Measurements from ENCODE around the gene SRSF10.
"Not testable (repeated sequence)": the region's sequence is repeated elsewhere in the genome, so short reads cannot be mapped to it uniquely, and the experiment has no call there.

The SRSF10 gene

GRCh38 chr1:24008574-24009184 is 28.6 kb upstream of the SRSF10 start:
- H3K27ac ChIP-seq (replicated peaks); DNase-seq (ENCODE audit: low read depth in 1 of 2, low spot score in 1 of 2); H3K27me3 ChIP-seq (ENCODE audit: insufficient read depth, poor library complexity, severe bottlenecking); H3K4me3 ChIP-seq (replicated peaks; ENCODE audit: insufficient read depth, low read length): not testable (repeated sequence)

GRCh38 chr1:24007079-24007478 is 27.0 kb upstream of the SRSF10 start:
- H3K4me3 ChIP-seq (replicated peaks; ENCODE audit: insufficient read depth, low read length), result no peak overlapping the region
- no peak overlapping the region for H3K27ac ChIP-seq (replicated peaks)
- H3K27me3 ChIP-seq (ENCODE audit: insufficient read depth, poor library complexity, severe bottlenecking), result no peaks in the 10 kb centered on the region
- no peak for DNase-seq (ENCODE audit: low read depth in 1 of 2, low spot score in 1 of 2)
- TF ChIP-seq REST (IDR thresholded peaks at IDR 0.05; ENCODE audit: insufficient replicate concordance, low read depth), result no peak
- no peak for TF ChIP-seq POLR2AphosphoS5 (IDR thresholded peaks at IDR 0.05; ENCODE audit: low read depth)
- TF ChIP-seq GABPA (IDR thresholded peaks at IDR 0.05; ENCODE audit: low read depth), result no peak
- TF ChIP-seq CTCF (IDR thresholded peaks at IDR 0.05; ENCODE audit: insufficient read depth, low read length), result no peak
- no peak for TF ChIP-seq SPI1 (IDR thresholded peaks at IDR 0.05; ENCODE audit: borderline replicate concordance, low read depth)

GRCh38 chr1:24005163-24005562 is 25.0 kb upstream of the SRSF10 start:
- no peak overlapping the region for H3K27ac ChIP-seq (replicated peaks)
- DNase-seq (ENCODE audit: low read depth in 1 of 2, low spot score in 1 of 2), result no peak
- no peak for TF ChIP-seq CTCF (IDR thresholded peaks at IDR 0.05; ENCODE audit: insufficient read depth, low read length)
- no peak for TF ChIP-seq REST (IDR thresholded peaks at IDR 0.05; ENCODE audit: insufficient replicate concordance, low read depth)
- TF ChIP-seq POLR2AphosphoS5 (IDR thresholded peaks at IDR 0.05; ENCODE audit: low read depth), result no peak
- TF ChIP-seq GABPA (IDR thresholded peaks at IDR 0.05; ENCODE audit: low read depth), result no peak
- TF ChIP-seq SPI1 (IDR thresholded peaks at IDR 0.05; ENCODE audit: borderline replicate concordance, low read depth), result no peak
- no peaks in the 10 kb centered on the region for H3K27me3 ChIP-seq (ENCODE audit: insufficient read depth, poor library complexity, severe bottlenecking)
- no peak overlapping the region for H3K4me3 ChIP-seq (replicated peaks; ENCODE audit: insufficient read depth, low read length)

GRCh38 chr1:24004132-24004531 is 24.0 kb upstream of the SRSF10 start:
- Histone ChIP-seq H3K27me3 (ENCODE audit: insufficient read depth, poor library complexity, severe bottlenecking) (no peaks in the 10 kb centered on the region), H3K27ac (replicated peaks) (no peak overlapping the region), H3K4me3 (replicated peaks; ENCODE audit: insufficient read depth, low read length) (no peak overlapping the region)
- no peak for DNase-seq (ENCODE audit: low read depth in 1 of 2, low spot score in 1 of 2)
- TF ChIP-seq GABPA (IDR thresholded peaks at IDR 0.05; ENCODE audit: low read depth) (no peak), POLR2AphosphoS5 (IDR thresholded peaks at IDR 0.05; ENCODE audit: low read depth) (no peak), CTCF (IDR thresholded peaks at IDR 0.05; ENCODE audit: insufficient read depth, low read length) (no peak), SPI1 (IDR thresholded peaks at IDR 0.05; ENCODE audit: borderline replicate concordance, low read depth) (no peak), REST (IDR thresholded peaks at IDR 0.05; ENCODE audit: insufficient replicate concordance, low read depth) (no peak)
